Measurements from ENCODE around the gene PKN1. TPM values are rescaled to one million over a fixed set of nuclear protein-coding genes. Genes with fewer than 3 reads are reported as not detected.

The PKN1 gene
- total and polyA plus RNA-seq, 2 of the 13 experiments (the other 11 are each of a cell fraction or from before 2014, with no cell fraction given) = 45.7 to 54.5 TPM

- TF ChIP-seq, protein P1, sequence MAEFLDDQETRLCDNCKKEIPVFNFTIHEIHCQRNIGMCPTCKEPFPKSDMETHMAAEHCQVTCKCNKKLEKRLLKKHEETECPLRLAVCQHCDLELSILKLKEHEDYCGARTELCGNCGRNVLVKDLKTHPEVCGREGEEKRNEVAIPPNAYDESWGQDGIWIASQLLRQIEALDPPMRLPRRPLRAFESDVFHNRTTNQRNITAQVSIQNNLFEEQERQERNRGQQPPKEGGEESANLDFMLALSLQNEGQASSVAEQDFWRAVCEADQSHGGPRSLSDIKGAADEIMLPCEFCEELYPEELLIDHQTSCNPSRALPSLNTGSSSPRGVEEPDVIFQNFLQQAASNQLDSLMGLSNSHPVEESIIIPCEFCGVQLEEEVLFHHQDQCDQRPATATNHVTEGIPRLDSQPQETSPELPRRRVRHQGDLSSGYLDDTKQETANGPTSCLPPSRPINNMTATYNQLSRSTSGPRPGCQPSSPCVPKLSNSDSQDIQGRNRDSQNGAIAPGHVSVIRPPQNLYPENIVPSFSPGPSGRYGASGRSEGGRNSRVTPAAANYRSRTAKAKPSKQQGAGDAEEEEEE (CRISPR knock-in tag; IDR thresholded peaks at IDR 0.05; ENCODE audit: borderline replicate concordance) = 0 out of 2 replicates have a peak, but pooled peaks have one; percentile 32
- TF ChIP-seq SAP130 (CRISPR knock-in tag; IDR thresholded peaks at IDR 0.05; ENCODE audit: low read depth) = peak; percentile 44; the same call in 1 of the 2 replicates
- peak; percentile 53; the same call in 1 of the 2 replicates for TF ChIP-seq RAD21 (CRISPR knock-in tag; IDR thresholded peaks at IDR 0.05)
- 0 out of 2 replicates have a peak, but pooled peaks have one; percentile 44 for TF ChIP-seq EEA1 (CRISPR knock-in tag; IDR thresholded peaks at IDR 0.05; ENCODE audit: borderline replicate concordance)
- TF ChIP-seq NFRKB (IDR thresholded peaks at IDR 0.05) = no peak
- TF ChIP-seq ZMYM2 (CRISPR knock-in tag; IDR thresholded peaks at IDR 0.05) = peak; percentile 32; the same call in 1 of the 2 replicates
- TF ChIP-seq, protein P2, sequence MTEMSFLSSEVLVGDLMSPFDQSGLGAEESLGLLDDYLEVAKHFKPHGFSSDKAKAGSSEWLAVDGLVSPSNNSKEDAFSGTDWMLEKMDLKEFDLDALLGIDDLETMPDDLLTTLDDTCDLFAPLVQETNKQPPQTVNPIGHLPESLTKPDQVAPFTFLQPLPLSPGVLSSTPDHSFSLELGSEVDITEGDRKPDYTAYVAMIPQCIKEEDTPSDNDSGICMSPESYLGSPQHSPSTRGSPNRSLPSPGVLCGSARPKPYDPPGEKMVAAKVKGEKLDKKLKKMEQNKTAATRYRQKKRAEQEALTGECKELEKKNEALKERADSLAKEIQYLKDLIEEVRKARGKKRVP (CRISPR knock-in tag; IDR thresholded peaks at IDR 0.05) = 0 out of 4 replicates have a peak, but pooled peaks of 1 of the 2 experiments have one; percentile 30
- TF ChIP-seq ZNF674 (CRISPR knock-in tag; IDR thresholded peaks at IDR 0.05; ENCODE audit: low read depth) = no peak
- TF ChIP-seq ARID5B (CRISPR knock-in tag; IDR thresholded peaks at IDR 0.05) = 0 out of 2 replicates have a peak, but pooled peaks have one; percentile 10
- TF ChIP-seq FOSL2 (CRISPR knock-in tag; IDR thresholded peaks at IDR 0.05) = peak; percentile 16; the same call in 1 of the 2 replicates
- peak; percentile 51 for TF ChIP-seq SMC3 (IDR thresholded peaks at IDR 0.05; ENCODE audit: low read length)
- no peak for TF ChIP-seq CEBPB (IDR thresholded peaks at IDR 0.05; ENCODE audit: borderline replicate concordance, low read depth, low read length)
- TF ChIP-seq TBX2 (CRISPR knock-in tag; IDR thresholded peaks at IDR 0.05; ENCODE audit: borderline replicate concordance) = peak; percentile 16; the same call in 1 of the 2 replicates
- TF ChIP-seq ZNF737 (CRISPR knock-in tag; IDR thresholded peaks at IDR 0.05; ENCODE audit: borderline replicate concordance) = 0 out of 2 replicates have a peak, but pooled peaks have one; percentile 26
- 0 out of 2 replicates have a peak, but pooled peaks have one; percentile 29 for TF ChIP-seq THAP11 (CRISPR knock-in tag; IDR thresholded peaks at IDR 0.05)
- peak; percentile 43; the same call in 1 of the 2 replicates for TF ChIP-seq ZNF792 (CRISPR knock-in tag; IDR thresholded peaks at IDR 0.05)
- no peak for TF ChIP-seq FOXJ3 (CRISPR knock-in tag; IDR thresholded peaks at IDR 0.05; ENCODE audit: borderline replicate concordance)
- TF ChIP-seq, protein P3, sequence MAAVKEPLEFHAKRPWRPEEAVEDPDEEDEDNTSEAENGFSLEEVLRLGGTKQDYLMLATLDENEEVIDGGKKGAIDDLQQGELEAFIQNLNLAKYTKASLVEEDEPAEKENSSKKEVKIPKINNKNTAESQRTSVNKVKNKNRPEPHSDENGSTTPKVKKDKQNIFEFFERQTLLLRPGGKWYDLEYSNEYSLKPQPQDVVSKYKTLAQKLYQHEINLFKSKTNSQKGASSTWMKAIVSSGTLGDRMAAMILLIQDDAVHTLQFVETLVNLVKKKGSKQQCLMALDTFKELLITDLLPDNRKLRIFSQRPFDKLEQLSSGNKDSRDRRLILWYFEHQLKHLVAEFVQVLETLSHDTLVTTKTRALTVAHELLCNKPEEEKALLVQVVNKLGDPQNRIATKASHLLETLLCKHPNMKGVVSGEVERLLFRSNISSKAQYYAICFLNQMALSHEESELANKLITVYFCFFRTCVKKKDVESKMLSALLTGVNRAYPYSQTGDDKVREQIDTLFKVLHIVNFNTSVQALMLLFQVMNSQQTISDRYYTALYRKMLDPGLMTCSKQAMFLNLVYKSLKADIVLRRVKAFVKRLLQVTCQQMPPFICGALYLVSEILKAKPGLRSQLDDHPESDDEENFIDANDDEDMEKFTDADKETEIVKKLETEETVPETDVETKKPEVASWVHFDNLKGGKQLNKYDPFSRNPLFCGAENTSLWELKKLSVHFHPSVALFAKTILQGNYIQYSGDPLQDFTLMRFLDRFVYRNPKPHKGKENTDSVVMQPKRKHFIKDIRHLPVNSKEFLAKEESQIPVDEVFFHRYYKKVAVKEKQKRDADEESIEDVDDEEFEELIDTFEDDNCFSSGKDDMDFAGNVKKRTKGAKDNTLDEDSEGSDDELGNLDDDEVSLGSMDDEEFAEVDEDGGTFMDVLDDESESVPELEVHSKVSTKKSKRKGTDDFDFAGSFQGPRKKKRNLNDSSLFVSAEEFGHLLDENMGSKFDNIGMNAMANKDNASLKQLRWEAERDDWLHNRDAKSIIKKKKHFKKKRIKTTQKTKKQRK (IDR thresholded peaks at IDR 0.05; ENCODE audit: low read length) = no peak
- TF ChIP-seq HHEX (CRISPR knock-in tag; IDR thresholded peaks at IDR 0.05) = no peak
- TF ChIP-seq XRCC5 (optimal IDR thresholded peaks at IDR 0.05; ENCODE audit: low read length) = peak; percentile 74
Observed at GRCh38 chr19:14505488-14506239, 72.6 kb downstream of the PKN1 start (continued).

Data from HepG2 (cell line).